NT2/D1 (cell line): ENCODE data around the gene SLC38A10.

Experiments used
- DNase-seq: peaks from one replicate; pipeline ENCODE4 v3.0.0-alpha.2; 2011; ENCODE audit warnings: low read depth, low spot score
- H3K27me3 ChIP-seq: 2 replicates; pipeline ENCODE4 v1.6.0; 2011; ENCODE audit warnings: mild to moderate bottlenecking; ENCODE audit not compliant: insufficient read length, insufficient read depth
- H3K36me3 ChIP-seq: 2 replicates; pipeline ENCODE4 v1.6.1; 2011; ENCODE audit warnings: mild to moderate bottlenecking, low read length, mixed read lengths; ENCODE audit not compliant: insufficient read depth, insufficient read length
- H3K4me1 ChIP-seq: 2 replicates; pipeline ENCODE4 v1.5.1; 2011; ENCODE audit not compliant: insufficient read depth, insufficient read length
- H3K4me3 ChIP-seq: 2 replicates; pipeline ENCODE4 v1.5.1; 2011; ENCODE audit warnings: low read depth; ENCODE audit not compliant: insufficient read length
- H3K9ac ChIP-seq: 2 replicates; pipeline ENCODE4 v1.6.0; 2011; ENCODE audit warnings: low read depth; ENCODE audit not compliant: insufficient read length
- H3K9me3 ChIP-seq: 2 replicates; pipeline ENCODE4 v1.5.1; 2011; ENCODE audit warnings: mild to moderate bottlenecking, low read length; ENCODE audit not compliant: insufficient read depth
- SUZ12 ChIP-seq: IDR thresholded peaks from 2 replicates; pipeline ENCODE4 v1.6.1; 2011; ENCODE audit not compliant: insufficient read length, insufficient read depth; ENCODE audit errors: extremely low read depth
- YY1 ChIP-seq: IDR thresholded peaks from 2 replicates; pipeline ENCODE4 v1.6.1; 2011; ENCODE audit not compliant: insufficient read length, insufficient read depth
- ZNF274 ChIP-seq: IDR thresholded peaks from 2 replicates; pipeline ENCODE4 v1.6.1; 2011; ENCODE audit warnings: mild to moderate bottlenecking, low read depth, low read length

SLC38A10 gene

DNA sequence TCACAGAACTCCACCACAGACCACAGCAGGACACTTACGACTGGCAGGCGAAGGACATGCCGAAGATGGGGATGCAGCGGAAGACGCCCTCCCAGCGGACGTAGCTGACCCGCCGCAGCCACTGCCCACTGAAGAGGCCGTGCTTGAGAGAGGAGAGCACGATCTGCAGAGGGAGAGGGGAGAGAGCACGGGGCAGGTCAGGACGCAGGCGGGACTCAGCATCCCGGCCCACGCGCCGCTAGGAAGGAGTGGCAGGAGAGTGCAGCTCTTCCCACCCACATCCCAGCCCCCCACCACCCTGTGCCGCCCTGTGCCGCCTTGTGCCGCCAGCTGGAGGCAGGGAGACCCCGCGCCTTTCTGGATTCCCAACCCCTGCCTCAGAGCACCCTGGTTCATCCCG, 14.5 kb downstream of the SLC38A10 start:
- H3K9ac ChIP-seq: no peak overlapping the region
- no peak for TF ChIP-seq ZNF274
- no peak for TF ChIP-seq YY1
- TF ChIP-seq SUZ12: no peak
- H3K4me1 ChIP-seq: peaks cover 12% of the 10 kb centered on the region
- no peaks in the 10 kb centered on the region for H3K27me3 ChIP-seq
- no peak for DNase-seq
- no peak overlapping the region for H3K4me3 ChIP-seq
- H3K9me3 ChIP-seq: no peaks in the 10 kb centered on the region
- H3K36me3 ChIP-seq: peaks cover 72% of the 10 kb centered on the region

GRCh38 chr17:81279278-81280275, 15.5 kb downstream of the SLC38A10 start:
- peaks cover 74% of the 10 kb centered on the region for H3K36me3 ChIP-seq

GRCh38 chr17:81278831-81279230, 16.3 kb downstream of the SLC38A10 start:
- no peak overlapping the region for H3K9ac ChIP-seq
- peaks cover 78% of the 10 kb centered on the region for H3K36me3 ChIP-seq
- no peaks in the 10 kb centered on the region for H3K27me3 ChIP-seq
- no peak for DNase-seq
- TF ChIP-seq ZNF274 (no peak), SUZ12 (no peak), YY1 (no peak)
- H3K4me1 ChIP-seq: peaks cover 6% of the 10 kb centered on the region
- no peak overlapping the region for H3K4me3 ChIP-seq
- H3K9me3 ChIP-seq: no peaks in the 10 kb centered on the region

More at GRCh38 chr17:81279278-81280275, 15.5 kb downstream of the SLC38A10 start:
- H3K9ac ChIP-seq: no peak overlapping the region
- TF ChIP-seq SUZ12 (no peak), YY1 (no peak), ZNF274 (no peak)
- DNase-seq: no peak
- H3K4me3 ChIP-seq: no peak overlapping the region
- no peaks in the 10 kb centered on the region for H3K27me3 ChIP-seq
- H3K9me3 ChIP-seq: no peaks in the 10 kb centered on the region
- peaks cover 6% of the 10 kb centered on the region for H3K4me1 ChIP-seq

GRCh38 chr17:81277946-81278693, 17.0 kb downstream of the SLC38A10 start:
- H3K9me3 ChIP-seq: no peaks in the 10 kb centered on the region
- TF ChIP-seq ZNF274 (no peak), YY1 (no peak), SUZ12 (no peak)
- peaks cover 6% of the 10 kb centered on the region for H3K4me1 ChIP-seq
- H3K9ac ChIP-seq: no peak overlapping the region
- no peak overlapping the region for H3K4me3 ChIP-seq
- no peak for DNase-seq
- H3K27me3 ChIP-seq: no peaks in the 10 kb centered on the region
- peaks cover 81% of the 10 kb centered on the region for H3K36me3 ChIP-seq

- Histone ChIP-seq H3K4me3 (no peak overlapping the region), H3K9ac (no peak overlapping the region), H3K4me1 (peaks cover 4% of the 10 kb centered on the region), H3K9me3 (no peaks in the 10 kb centered on the region), H3K36me3 (peaks cover 81% of the 10 kb centered on the region), H3K27me3 (no peaks in the 10 kb centered on the region)
- no peak for DNase-seq
- no peak for TF ChIP-seq YY1
Observed at GRCh38 chr17:81277421-81277820, 17.7 kb downstream of the SLC38A10 start.

- no peak overlapping the region for H3K4me3 ChIP-seq
Observed at GRCh38 chr17:81276781-81277180, 18.3 kb downstream of the SLC38A10 start.

DNA sequence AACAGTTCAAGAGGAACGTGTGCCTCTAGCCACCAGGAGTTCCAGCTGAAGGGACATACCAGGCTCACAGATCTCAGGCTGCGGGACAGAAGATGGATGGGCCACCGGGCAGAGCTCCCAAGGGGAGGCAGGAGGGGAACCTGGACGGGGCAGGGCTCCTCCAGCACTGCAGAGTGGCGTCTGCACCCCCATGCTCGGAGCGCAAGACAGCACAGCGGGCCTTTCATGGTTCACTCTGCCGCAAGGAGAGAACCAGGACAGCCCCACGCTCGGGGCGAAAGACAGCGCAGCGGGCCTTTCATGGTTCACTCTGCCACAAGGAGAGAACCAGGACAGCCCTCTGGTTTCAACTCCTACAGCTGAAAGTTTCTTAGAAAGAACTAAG, 20.6 kb downstream of the SLC38A10 start:
- no peak for DNase-seq
- Histone ChIP-seq H3K4me1 (no peaks in the 10 kb centered on the region), H3K9ac (no peak overlapping the region), H3K27me3 (no peaks in the 10 kb centered on the region), H3K36me3 (peaks cover 78% of the 10 kb centered on the region), H3K4me3 (no peak overlapping the region), H3K9me3 (no peaks in the 10 kb centered on the region)
- TF ChIP-seq YY1 (no peak), ZNF274 (no peak), SUZ12 (no peak)

More at GRCh38 chr17:81276781-81277180, 18.3 kb downstream of the SLC38A10 start:
- TF ChIP-seq YY1: no peak
- no peak for TF ChIP-seq ZNF274
- no peak for TF ChIP-seq SUZ12
- DNase-seq: no peak
- peaks cover 76% of the 10 kb centered on the region for H3K36me3 ChIP-seq
- no peaks in the 10 kb centered on the region for H3K27me3 ChIP-seq
- H3K9me3 ChIP-seq: no peaks in the 10 kb centered on the region
- no peak overlapping the region for H3K9ac ChIP-seq
- no peaks in the 10 kb centered on the region for H3K4me1 ChIP-seq
